NOMO-1 (cell line): ENCODE results near the gene PML.
"Not testable (repeated sequence)": the region's sequence is repeated elsewhere in the genome, so short reads cannot be mapped to it uniquely, and the experiment has no call there.

ENCODE experiments used
- DNase-seq, 2 experiments: peaks; one replicate each; lab custom pipeline; 2025; ENCODE audit not compliant: unreplicated experiment in 2 of 2; lab: John Stamatoyannopoulos, UW

Gene PML

GRCh38 chr15:74053517-74053916, 59.0 kb downstream of the PML start:
- no peak for DNase-seq

GRCh38 chr15:74053941-74054529, 59.5 kb downstream of the PML start:
- peak; percentile 57 to 63 for DNase-seq

- DNase-seq: no peak
Measured at GRCh38 chr15:74055804-74056203, 61.3 kb downstream of the PML start.

GRCh38 chr15:74056330-74056729, 61.8 kb downstream of the PML start:
- not testable (repeated sequence) for DNase-seq

GRCh38 chr15:74059050-74059833, 64.7 kb downstream of the PML start:
- not testable (repeated sequence) for DNase-seq

GRCh38 chr15:74060251-74060650, 65.7 kb downstream of the PML start:
- no peak for DNase-seq

GRCh38 chr15:74062236-74062635, 67.7 kb downstream of the PML start:
- no peak for DNase-seq

GRCh38 chr15:74062671-74063070, 68.2 kb downstream of the PML start:
- no peak for DNase-seq

- DNase-seq: not testable (repeated sequence)
Measured at GRCh38 chr15:74063425-74064146, 69.1 kb downstream of the PML start.

- DNase-seq: not testable (repeated sequence)
Measured at GRCh38 chr15:74064183-74064582, 69.7 kb downstream of the PML start.

- not testable (repeated sequence) for DNase-seq
Measured at GRCh38 chr15:74064822-74065221, 70.3 kb downstream of the PML start.

GRCh38 chr15:74065684-74066411, 71.3 kb downstream of the PML start:
- DNase-seq: not testable (repeated sequence)

GRCh38 chr15:74071645-74072044, 77.1 kb downstream of the PML start:
- DNase-seq: not testable (repeated sequence)

GRCh38 chr15:74072132-74072531, 77.6 kb downstream of the PML start:
- DNase-seq: not testable (repeated sequence)

- DNase-seq: not testable (repeated sequence)
Measured at GRCh38 chr15:74072614-74073337, 78.3 kb downstream of the PML start.

GRCh38 chr15:74075781-74076180, 81.3 kb downstream of the PML start:
- not testable (repeated sequence) for DNase-seq

GRCh38 chr15:74082450-74082849, 87.9 kb downstream of the PML start, which contains the start of gene GOLGA6A:
Gene GOLGA6A, minus strand, starts transcription at chr15:74082550. Its CDS starts 41 bp downstream, at chr15:74082509.
- DNase-seq: not testable (repeated sequence)

- DNase-seq: not testable (repeated sequence)
Measured at GRCh38 chr15:74094567-74094966, 100.1 kb downstream of the PML start.

GRCh38 chr15:74095610-74096009, 101.1 kb downstream of the PML start:
- DNase-seq: not testable (repeated sequence)
